Neural progenitor cell (in vitro differentiated cells): ENCODE results near the gene HDAC8. TPM values are rescaled to one million over a fixed set of nuclear protein-coding genes. Genes with fewer than 3 reads are reported as not detected.

Experiments used
- DNase-seq: peaks from one replicate; pipeline ENCODE4 v3.0.0-alpha.2; 2016; ENCODE audit warnings: low spot score
- H2AFZ ChIP-seq: fragments of 200-600 bp; sonication (generic); replicated peaks from 2 replicates; pipeline ENCODE4 v1.6.1; 2016; ENCODE audit warnings: antibody characterized with exemption
- H3F3A ChIP-seq: fragments of 200-600 bp; sonication (generic); 2 replicates; pipeline ENCODE4 v1.6.1; 2016; ENCODE audit warnings: antibody characterized with exemption, low read depth
- H3K27ac ChIP-seq: fragments of 200-600 bp; sonication (generic); 2 replicates; pipeline ENCODE4 v1.5.1; 2016; ENCODE audit warnings: mild to moderate bottlenecking
- H3K27me3 ChIP-seq: fragments of 200-600 bp; sonication (generic); 2 replicates; pipeline ENCODE4 v1.6.1; 2016; ENCODE audit warnings: mild to moderate bottlenecking, moderate library complexity
- H3K36me3 ChIP-seq: fragments of 200-600 bp; sonication (generic); 2 replicates; pipeline ENCODE4 v1.5.1; 2016
- H3K4me1 ChIP-seq: fragments of 200-600 bp; sonication (generic); 2 replicates; pipeline ENCODE4 v1.6.1; 2016; ENCODE audit warnings: mixed run types
- H3K4me2 ChIP-seq: fragments of 200-600 bp; sonication (generic); 2 replicates; pipeline ENCODE4 v1.6.1; 2016
- H3K4me3 ChIP-seq: fragments of 200-600 bp; sonication (generic); 2 replicates; pipeline ENCODE4 v1.5.1; 2016
- H3K79me2 ChIP-seq: fragments of 200-600 bp; sonication (generic); 2 replicates; pipeline ENCODE4 v1.6.1; 2016; ENCODE audit warnings: low read depth
- H3K9ac ChIP-seq: fragments of 200-600 bp; sonication (generic); 2 replicates; pipeline ENCODE4 v1.6.1; 2016
- H3K9me3 ChIP-seq: fragments of 200-600 bp; sonication (generic); 2 replicates; pipeline ENCODE4 v1.5.1; 2016; ENCODE audit warnings: low read depth
- H4K20me1 ChIP-seq: fragments of 200-600 bp; sonication (generic); 2 replicates; pipeline ENCODE4 v1.6.1; 2016; ENCODE audit warnings: low read depth
- H3K27ac Mint-ChIP-seq: 3 replicates; pipeline ENCODE4 v1.8.0; 2021; ENCODE audit warnings: mixed read lengths
- H3K27me3 Mint-ChIP-seq: 2 replicates; pipeline ENCODE4 v1.8.0; 2022; ENCODE audit warnings: low read depth, mild to moderate bottlenecking, inconsistent platforms, moderate library complexity, mixed read lengths; ENCODE audit not compliant: insufficient read depth
- H3K36me3 Mint-ChIP-seq: 3 replicates; pipeline ENCODE4 v1.8.0; 2021; ENCODE audit warnings: mixed read lengths
- H3K4me1 Mint-ChIP-seq: 3 replicates; pipeline ENCODE4 v1.8.0; 2021; ENCODE audit warnings: mixed read lengths
- H3K4me3 Mint-ChIP-seq: 3 replicates; pipeline ENCODE4 v1.8.0; 2021; ENCODE audit warnings: mild to moderate bottlenecking, moderate library complexity, mixed read lengths
- H3K9me3 Mint-ChIP-seq: 3 replicates; pipeline ENCODE4 v1.8.0; 2020; ENCODE audit warnings: mixed read lengths
- EZH2 ChIP-seq: fragments of 200-600 bp; sonication (generic); IDR thresholded peaks from 2 replicates; pipeline ENCODE4 v1.6.1; 2017; ENCODE audit warnings: antibody characterized with exemption, mild to moderate bottlenecking, moderate library complexity
- EZH2phosphoT487 ChIP-seq: fragments of 200-600 bp; sonication (generic); IDR thresholded peaks from 2 replicates; pipeline ENCODE4 v1.6.1; 2017; ENCODE audit warnings: antibody characterized with exemption
- total RNA-seq: library from RNA; depleted of rRNA; stranded (reverse); fragments of >200 nt; gene quantifications from 2 replicates; pipeline ENCODE4 v1.2.3, GENCODE V29; 2015; ENCODE audit warnings: low replicate concordance
- TF ChIP-seq, protein P1 (sequence below): fragments of 200-600 bp; sonication (generic); IDR thresholded peaks from 2 replicates; pipeline ENCODE4 v1.5.1; 2017; ENCODE audit warnings: antibody characterized with exemption, mild to moderate bottlenecking

The HDAC8 gene
- total RNA-seq, 1 donor from 2014 or later, result 37.8 TPM

DNA sequence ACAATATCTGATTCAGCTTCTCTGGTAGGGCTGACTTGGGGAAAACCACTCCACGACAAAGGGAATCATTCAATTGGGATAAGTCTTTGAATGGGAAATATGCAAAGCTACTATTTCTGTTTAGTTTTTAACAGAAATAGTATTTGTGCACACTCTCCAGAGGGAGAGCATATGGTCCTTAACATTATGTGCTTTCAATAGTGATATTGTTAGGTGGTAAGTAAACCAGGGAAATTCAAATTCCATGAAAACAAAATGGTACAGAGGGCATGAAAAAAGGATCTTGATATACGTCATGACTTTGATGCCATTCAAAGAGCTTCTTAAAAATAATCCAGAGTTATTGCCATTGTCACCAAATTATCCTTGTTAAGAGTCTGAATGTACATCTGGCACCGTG lies 219.9 kb downstream of the HDAC8 start:
- TF ChIP-seq, protein P1, sequence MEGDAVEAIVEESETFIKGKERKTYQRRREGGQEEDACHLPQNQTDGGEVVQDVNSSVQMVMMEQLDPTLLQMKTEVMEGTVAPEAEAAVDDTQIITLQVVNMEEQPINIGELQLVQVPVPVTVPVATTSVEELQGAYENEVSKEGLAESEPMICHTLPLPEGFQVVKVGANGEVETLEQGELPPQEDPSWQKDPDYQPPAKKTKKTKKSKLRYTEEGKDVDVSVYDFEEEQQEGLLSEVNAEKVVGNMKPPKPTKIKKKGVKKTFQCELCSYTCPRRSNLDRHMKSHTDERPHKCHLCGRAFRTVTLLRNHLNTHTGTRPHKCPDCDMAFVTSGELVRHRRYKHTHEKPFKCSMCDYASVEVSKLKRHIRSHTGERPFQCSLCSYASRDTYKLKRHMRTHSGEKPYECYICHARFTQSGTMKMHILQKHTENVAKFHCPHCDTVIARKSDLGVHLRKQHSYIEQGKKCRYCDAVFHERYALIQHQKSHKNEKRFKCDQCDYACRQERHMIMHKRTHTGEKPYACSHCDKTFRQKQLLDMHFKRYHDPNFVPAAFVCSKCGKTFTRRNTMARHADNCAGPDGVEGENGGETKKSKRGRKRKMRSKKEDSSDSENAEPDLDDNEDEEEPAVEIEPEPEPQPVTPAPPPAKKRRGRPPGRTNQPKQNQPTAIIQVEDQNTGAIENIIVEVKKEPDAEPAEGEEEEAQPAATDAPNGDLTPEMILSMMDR, result no peak
- TF ChIP-seq EZH2 (no peak), EZH2phosphoT487 (no peak)
- Mint-ChIP-seq H3K4me1 (no peaks in the 10 kb centered on the region), H3K4me3 (no peak overlapping the region), H3K9me3 (peaks cover 5% of the 10 kb centered on the region), H3K36me3 (peaks cover 2% of the 10 kb centered on the region), H3K27ac (no peak overlapping the region), H3K27me3 (peaks cover 2% of the 10 kb centered on the region)
- Histone ChIP-seq H3K4me2 (no peak overlapping the region), H2AFZ (no peak overlapping the region), H3K79me2 (no peaks in the 10 kb centered on the region), H3K4me3 (no peak overlapping the region), H3K27me3 (no peaks in the 10 kb centered on the region), H3K9me3 (no peaks in the 10 kb centered on the region), H3K36me3 (no peaks in the 10 kb centered on the region), H3K9ac (no peak overlapping the region), H3F3A (no peaks in the 10 kb centered on the region), H3K27ac (no peak overlapping the region), H4K20me1 (no peaks in the 10 kb centered on the region), H3K4me1 (no peaks in the 10 kb centered on the region)
- DNase-seq, result no peak

GRCh38 chrX:72351606-72352334 lies 220.9 kb downstream of the HDAC8 start:
- H3K79me2 ChIP-seq, result no peaks in the 10 kb centered on the region
- H3K9ac ChIP-seq, result no peak overlapping the region
- Mint-ChIP-seq H3K4me1 (no peaks in the 10 kb centered on the region), H3K27me3 (peaks cover 5% of the 10 kb centered on the region), H3K27ac (no peak overlapping the region), H3K9me3 (peaks cover 5% of the 10 kb centered on the region), H3K36me3 (peaks cover 2% of the 10 kb centered on the region), H3K4me3 (no peak overlapping the region)
- no peaks in the 10 kb centered on the region for H4K20me1 ChIP-seq
- TF ChIP-seq EZH2, result no peak
- no peak for TF ChIP-seq EZH2phosphoT487
- TF ChIP-seq, protein P1, result no peak
- no peaks in the 10 kb centered on the region for H3K27me3 ChIP-seq
- no peak for DNase-seq
- H3K9me3 ChIP-seq, result no peaks in the 10 kb centered on the region
- H3F3A ChIP-seq, result no peaks in the 10 kb centered on the region
- H3K4me2 ChIP-seq, result no peak overlapping the region
- no peak overlapping the region for H3K4me3 ChIP-seq
- H3K4me1 ChIP-seq, result no peaks in the 10 kb centered on the region
- H3K36me3 ChIP-seq, result no peaks in the 10 kb centered on the region
- no peak overlapping the region for H2AFZ ChIP-seq
- no peak overlapping the region for H3K27ac ChIP-seq

- TF ChIP-seq, protein P1, result no peak
- no peak overlapping the region for H3K27ac ChIP-seq
These were observed 223.5 kb downstream of the HDAC8 start for GRCh38 chrX:72349190-72349589.

More at GRCh38 chrX:72349190-72349589, 223.5 kb downstream of the HDAC8 start:
- no peak overlapping the region for H3K4me2 ChIP-seq
- H3K27ac Mint-ChIP-seq, result no peak overlapping the region
- H3K9ac ChIP-seq, result no peak overlapping the region
- H2AFZ ChIP-seq, result no peak overlapping the region
- no peaks in the 10 kb centered on the region for H3K36me3 ChIP-seq
- H3K4me1 ChIP-seq, result no peaks in the 10 kb centered on the region
- H3K79me2 ChIP-seq, result no peaks in the 10 kb centered on the region
- H3K4me1 Mint-ChIP-seq, result no peaks in the 10 kb centered on the region
- H3K36me3 Mint-ChIP-seq, result no peaks in the 10 kb centered on the region
- DNase-seq, result no peak
- no peaks in the 10 kb centered on the region for H4K20me1 ChIP-seq
- H3K4me3 ChIP-seq, result no peak overlapping the region
- no peaks in the 10 kb centered on the region for H3K9me3 ChIP-seq
- H3K27me3 Mint-ChIP-seq, result peaks cover 3% of the 10 kb centered on the region
- H3K9me3 Mint-ChIP-seq, result peaks cover 3% of the 10 kb centered on the region
- no peaks in the 10 kb centered on the region for H3F3A ChIP-seq
- no peaks in the 10 kb centered on the region for H3K27me3 ChIP-seq
- H3K4me3 Mint-ChIP-seq, result no peak overlapping the region
